ENCODE measurements around the gene MTMR12.

GRCh38 chr5:32241034-32241783 lies 71.5 kb downstream of the MTMR12 start:
- TF ChIP-seq BHLHE40 (IDR thresholded peaks at IDR 0.05; ENCODE audit: low read depth, low read length) (no peak), CTCF (conservative IDR thresholded peaks at IDR 0.05; ENCODE audit: low read depth, low read length) (no peak), POLR2A (IDR thresholded peaks at IDR 0.05; ENCODE audit: low read depth, low read length) (no peak), RFX5 (IDR thresholded peaks at IDR 0.05; ENCODE audit: low read depth, low read length) (no peak), SMC3 (IDR thresholded peaks at IDR 0.05; ENCODE audit: low read depth, low read length) (no peak), CEBPB (IDR thresholded peaks at IDR 0.05; ENCODE audit: low read depth, low read length) (no peak), ELK1 (IDR thresholded peaks at IDR 0.05; ENCODE audit: borderline replicate concordance, low read depth, low read length) (no peak), USF2 (IDR thresholded peaks at IDR 0.05; ENCODE audit: low read depth, low read length) (no peak), MAFK (IDR thresholded peaks at IDR 0.05; ENCODE audit: low read depth, low read length) (no peak), RCOR1 (IDR thresholded peaks at IDR 0.05; ENCODE audit: insufficient replicate concordance, low read length) (no peak), RAD21 (IDR thresholded peaks at IDR 0.05; ENCODE audit: low read length) (no peak)

Measured in IMR-90 (cell line).